HG03460 (cell line): ENCODE results near the gene FBXO3.
"Not testable (repeated sequence)": the region's sequence is repeated elsewhere in the genome, so short reads cannot be mapped to it uniquely, and the experiment has no call there.

Experiments
- ATAC-seq: cut with Tn5 transposase; IDR thresholded peaks from one replicate; pipeline ENCODE4 v1.9.1; 2021; ENCODE audit not compliant: unreplicated experiment

The FBXO3 gene

DNA sequence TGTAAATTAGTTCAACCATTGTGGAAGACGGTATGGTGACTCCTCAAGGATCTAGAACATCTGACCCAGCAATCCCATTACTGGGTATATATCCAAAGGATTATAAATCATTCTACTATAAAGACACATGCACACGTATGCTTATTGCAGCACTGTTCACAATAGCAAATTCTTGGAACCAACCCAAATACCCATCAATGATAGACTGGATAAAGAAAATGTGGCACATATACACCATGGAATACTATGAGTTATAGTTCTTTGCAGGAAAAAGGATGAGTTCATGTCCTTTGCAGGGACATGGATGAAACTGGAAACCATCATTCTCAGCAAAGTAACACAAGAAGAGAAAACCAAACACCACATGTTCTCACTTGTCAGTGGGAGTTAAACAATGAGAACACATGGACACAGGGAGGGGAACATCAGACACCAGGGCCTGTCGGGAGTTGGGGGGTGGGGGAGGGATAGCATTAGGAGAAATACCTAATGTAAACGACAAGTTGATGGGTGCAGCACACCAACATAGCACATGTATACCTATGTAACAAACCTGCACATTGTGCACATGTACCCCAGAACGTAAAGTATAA lies 45.2 kb downstream of the FBXO3 start:
- ATAC-seq, result not testable (repeated sequence)

GRCh38 chr11:33727539-33727938 lies 46.8 kb downstream of the FBXO3 start:
- ATAC-seq, result not testable (repeated sequence)

- ATAC-seq, result no peak
Observed at GRCh38 chr11:33725496-33725895, 48.8 kb downstream of the FBXO3 start.

DNA sequence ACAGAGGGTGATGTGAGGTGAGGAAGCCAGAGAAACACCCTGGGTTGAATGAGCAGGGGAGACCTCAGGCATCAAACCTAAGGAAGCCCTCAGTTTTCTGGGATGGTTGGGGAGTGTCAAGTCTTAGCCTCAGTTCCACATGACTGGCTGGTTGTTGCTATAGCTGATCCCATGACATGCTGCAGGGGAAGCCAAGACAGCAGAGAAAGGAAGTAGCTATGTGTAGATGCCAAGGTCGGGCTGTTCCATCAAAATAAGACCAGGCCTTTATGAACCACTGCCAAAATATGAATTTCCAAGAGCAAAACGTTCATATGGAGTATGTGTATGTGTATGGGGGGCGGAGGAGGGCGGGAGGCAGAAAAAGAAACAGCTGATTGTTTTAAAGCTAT lies 49.7 kb downstream of the FBXO3 start:
- peak; percentile 41 for ATAC-seq

DNA sequence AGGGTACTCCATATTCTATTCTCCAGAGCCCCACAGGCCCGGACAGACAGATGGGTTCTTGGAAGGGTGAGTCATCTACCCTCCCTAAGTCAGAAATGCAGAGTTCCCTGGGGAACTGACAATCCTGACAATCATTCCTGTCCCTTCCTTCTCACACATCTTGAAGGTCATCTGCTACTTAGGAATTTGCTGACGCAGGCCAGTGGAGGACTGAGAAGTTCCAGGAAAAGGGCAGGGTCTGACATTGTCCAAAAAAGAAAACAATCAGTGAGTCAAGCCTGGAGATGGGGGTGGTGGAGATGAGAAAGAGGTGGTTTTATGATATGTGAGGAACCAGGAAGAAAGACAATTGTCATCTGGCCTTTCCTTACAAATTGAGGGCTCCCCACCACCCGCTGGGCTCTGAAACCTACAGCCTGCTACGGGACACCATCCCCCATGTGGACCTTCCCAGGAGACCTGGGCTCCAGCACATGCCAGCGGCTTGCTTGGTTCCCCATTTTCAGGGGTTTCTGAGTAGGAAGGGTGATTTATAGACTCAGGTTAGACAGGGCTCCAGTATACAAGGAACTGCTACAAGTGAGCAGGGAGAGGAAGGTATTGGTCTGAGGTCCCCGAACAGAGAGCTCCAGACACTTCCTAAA lies 51.0 kb downstream of the FBXO3 start:
- ATAC-seq, result no peak

DNA sequence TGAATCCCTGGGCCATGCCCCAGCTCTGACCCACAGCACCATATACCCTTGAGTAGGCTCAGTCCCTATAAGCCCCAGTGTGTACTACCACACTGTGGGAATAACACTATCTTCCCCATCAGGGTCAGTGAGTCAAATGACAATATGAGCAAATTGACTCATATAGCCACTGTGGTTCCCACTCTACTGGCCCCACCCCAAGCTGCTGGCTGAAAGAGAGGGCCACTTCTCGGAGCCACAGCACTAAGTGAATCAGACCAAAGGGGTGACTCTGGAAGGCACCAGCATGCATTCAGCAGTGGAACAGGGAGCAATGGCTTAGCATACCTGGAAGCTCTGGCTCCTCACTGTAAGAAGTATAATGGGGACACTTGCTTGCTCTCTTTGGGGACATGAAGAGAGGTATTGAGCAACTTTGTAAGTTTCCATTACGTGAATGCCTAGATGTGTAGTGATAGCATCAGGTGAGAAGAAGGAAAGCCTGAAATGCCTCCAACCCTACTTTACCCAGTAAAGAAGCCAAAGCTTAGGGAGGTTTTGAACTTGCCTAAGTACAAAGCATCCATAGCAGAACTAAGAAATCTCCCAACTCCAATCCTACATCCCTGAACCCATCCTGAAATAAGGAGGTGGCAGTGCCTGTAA lies 51.6 kb downstream of the FBXO3 start:
- ATAC-seq, result peak; percentile 58

DNA sequence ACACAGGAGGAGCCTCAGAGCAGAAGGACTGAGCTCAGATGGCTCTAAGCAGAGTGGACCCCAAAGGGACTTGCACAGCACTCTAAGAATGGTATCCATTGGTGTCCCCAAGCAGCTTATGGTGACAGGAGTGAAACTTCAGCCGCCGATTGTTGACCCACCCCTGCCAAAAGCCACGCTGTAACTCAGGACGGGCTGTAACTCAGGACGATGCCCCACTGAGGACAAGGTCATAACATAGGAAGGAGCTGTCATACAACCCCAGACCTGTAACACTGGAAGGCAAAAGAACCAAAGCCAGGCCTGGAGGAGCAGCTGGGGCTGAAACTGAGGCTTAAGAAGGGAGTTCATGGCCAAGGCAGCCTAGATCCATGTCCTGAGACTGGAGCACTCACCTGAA lies 52.3 kb downstream of the FBXO3 start:
- ATAC-seq, result no peak

DNA sequence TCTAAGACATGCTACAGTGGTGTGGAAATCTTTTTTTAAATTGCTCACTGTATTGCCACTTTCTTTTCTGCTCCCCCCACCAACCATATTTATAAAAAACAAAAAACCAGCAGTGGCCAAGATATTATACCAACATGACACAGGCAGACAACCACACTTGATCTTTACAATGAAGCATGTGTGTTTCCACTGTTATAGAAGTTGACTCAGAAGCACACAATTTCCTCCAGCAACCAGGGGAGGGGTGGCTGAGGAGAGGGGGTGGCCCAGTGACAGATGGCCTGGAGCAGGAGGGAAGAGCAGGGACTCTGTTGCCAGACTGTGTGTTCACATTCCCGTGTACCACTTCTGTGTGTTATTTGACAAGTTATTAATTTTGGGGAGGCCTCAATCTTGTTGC lies 52.9 kb downstream of the FBXO3 start:
- no peak for ATAC-seq

DNA sequence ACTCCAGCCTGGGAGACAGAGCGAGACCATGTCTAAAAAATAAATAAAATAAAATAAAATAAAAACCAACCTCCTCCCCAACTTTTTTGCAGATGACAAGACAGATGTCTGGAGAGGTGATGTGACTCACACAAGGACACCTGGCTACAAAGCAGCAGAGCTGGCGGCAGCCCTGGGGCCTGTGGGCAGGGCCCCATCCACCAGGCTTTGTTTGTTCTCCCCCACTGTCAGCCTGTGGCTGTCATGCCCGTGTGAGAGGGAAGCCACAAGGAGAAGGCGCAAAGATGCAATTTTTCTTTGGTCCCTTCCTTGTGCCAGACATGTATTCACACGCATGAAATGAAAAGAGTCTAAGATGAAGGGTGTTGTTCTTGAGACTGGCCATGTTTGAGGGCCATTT lies 54.7 kb downstream of the FBXO3 start:
- ATAC-seq, result no peak

- no peak for ATAC-seq
Observed at GRCh38 chr11:33718440-33718839, 55.9 kb downstream of the FBXO3 start.

DNA sequence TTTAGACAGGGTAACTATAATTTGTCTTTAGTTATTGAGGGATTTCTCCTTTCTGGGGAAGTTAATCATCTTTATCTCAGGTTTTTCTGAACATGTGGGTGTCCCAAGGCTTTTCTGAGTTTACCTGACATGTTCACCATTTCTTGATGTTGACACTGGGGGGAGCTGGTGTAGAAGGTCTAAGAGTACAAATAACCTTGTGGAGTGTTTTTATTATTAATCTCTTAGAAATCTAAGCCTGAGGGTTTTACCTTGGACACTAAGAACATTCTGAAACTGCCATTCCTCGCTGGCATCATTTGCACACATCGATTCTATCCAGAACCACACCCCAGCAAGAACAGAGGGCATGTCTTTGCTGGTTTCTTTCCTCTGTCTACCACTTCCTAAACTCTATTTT lies 58.1 kb downstream of the FBXO3 start:
- ATAC-seq, result no peak

GRCh38 chr11:33713856-33714398 lies 60.4 kb downstream of the FBXO3 start:
- ATAC-seq, result no peak

GRCh38 chr11:33713151-33713855 lies 61.0 kb downstream of the FBXO3 start:
- no peak for ATAC-seq

GRCh38 chr11:33712436-33712835 lies 61.9 kb downstream of the FBXO3 start:
- no peak for ATAC-seq

DNA sequence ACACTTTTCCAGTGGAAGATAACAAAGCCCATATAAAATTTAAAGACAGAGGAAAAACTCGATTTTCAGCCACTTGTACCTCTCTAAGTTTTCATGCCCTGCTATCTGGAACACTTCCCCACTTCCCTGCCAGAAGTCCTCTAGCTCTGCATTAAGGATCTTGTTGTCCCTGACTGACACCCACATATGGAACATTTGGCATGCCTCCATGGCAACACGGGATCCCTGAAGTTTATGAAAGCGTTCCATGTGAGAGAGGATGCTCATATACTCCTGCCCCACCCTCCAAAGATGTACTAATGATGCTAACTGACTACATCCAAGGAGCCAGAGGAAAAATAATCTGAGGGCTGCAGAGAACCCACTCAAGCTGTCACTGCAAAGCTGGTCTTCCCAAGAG lies 64.9 kb downstream of the FBXO3 start:
- no peak for ATAC-seq

GRCh38 chr11:33708985-33709384 lies 65.3 kb downstream of the FBXO3 start:
- ATAC-seq, result no peak

GRCh38 chr11:33707831-33708230 lies 66.5 kb downstream of the FBXO3 start:
- ATAC-seq, result not testable (repeated sequence)

- ATAC-seq, result no peak
Observed at GRCh38 chr11:33706966-33707365, 67.4 kb downstream of the FBXO3 start.

DNA sequence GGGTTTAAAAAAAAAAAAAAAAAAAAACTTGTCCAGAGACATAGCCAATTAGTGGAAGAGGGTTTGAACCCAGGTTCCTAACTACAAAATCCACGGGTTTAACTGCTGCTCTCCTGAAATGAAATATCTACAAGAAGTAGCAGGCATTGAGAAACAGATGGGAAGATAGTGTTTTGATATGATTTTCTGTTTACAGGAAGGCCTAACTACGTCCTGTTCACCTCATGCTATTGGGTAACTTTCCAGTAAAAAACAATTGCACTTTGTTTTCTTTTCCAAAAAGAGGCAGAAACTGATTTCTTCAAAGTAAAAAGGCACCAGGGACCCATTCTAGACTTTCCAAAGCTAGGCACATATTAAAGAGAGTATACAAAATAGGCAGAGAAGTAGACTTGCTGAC lies 67.8 kb downstream of the FBXO3 start:
- no peak for ATAC-seq

DNA sequence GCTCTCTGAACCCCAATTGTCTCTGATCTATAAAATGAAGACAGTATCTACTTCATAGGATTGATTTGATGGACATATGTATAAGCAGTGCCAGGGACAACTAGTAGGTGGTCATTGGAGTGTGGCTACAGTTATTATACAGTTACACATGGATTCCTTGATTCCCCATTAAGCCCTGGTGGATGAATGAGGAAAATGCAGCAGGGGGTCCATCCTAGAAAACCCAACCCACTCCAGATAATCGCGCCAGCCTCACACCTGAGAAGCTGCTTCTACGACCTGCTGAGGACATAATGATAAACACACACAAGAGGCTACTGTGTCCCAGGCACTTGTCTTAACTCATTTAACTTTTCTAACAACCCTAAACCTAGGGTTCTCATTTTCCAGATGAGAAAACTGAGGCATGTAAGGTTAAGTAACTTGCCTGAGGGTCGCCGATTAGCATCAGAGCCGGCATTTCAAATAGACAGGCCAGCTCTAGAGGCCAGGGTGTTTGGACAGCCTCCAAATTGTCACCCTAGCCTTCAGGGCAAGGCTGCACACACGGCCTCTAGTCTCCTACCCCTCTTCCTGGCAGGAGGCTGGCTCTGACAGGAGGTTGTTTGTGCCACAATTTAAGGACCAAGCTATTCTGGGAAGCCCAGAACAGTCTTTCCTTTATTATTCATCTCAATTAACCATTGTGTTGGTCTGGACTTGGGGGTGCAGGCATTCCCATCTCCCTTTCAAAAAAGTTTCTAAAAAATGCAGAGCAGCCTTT lies 69.9 kb downstream of the FBXO3 start:
- ATAC-seq, result no peak

DNA sequence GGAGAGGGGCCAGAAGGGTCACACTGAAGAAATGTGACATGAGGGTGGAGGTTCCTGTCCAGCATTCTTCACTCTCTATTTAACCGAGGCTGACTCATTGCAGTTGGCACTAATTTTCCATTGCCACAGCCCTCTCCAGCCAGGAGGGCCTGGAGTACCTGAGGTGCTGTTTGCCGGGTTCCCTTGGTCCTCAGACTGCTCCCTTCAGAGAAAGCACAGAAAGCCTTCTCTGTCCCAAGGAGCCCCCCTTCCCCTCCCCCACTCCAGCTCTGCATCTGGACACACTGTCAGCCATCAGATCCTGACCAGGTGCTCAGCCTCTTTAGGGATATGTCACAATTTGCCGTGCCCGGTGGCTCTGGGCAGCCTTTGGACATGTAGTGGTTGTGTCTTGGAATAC lies 70.5 kb downstream of the FBXO3 start:
- no peak for ATAC-seq
